ENCODE measurements around the gene PCDHGB1.

DNA sequence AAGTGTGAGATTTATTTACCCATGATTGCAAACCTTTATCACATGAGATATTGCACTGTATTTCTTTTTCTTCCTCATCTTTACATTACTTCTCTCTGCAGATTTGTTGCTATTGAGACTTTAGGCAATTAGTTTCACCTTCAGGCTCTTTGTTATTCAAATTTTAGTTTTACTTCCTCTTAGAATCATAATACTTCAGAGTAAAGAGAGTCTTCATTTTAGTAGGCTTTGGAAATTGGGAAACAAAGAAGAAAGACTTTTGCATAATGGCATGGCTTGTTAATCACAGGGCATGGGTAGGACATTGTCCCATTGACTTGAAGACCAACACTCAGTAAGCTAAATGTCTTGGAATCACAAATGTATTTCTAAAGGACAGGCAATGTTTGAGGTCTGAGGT is 12.8 kb downstream of the PCDHGB1 start:
- TF ChIP-seq, protein P1, sequence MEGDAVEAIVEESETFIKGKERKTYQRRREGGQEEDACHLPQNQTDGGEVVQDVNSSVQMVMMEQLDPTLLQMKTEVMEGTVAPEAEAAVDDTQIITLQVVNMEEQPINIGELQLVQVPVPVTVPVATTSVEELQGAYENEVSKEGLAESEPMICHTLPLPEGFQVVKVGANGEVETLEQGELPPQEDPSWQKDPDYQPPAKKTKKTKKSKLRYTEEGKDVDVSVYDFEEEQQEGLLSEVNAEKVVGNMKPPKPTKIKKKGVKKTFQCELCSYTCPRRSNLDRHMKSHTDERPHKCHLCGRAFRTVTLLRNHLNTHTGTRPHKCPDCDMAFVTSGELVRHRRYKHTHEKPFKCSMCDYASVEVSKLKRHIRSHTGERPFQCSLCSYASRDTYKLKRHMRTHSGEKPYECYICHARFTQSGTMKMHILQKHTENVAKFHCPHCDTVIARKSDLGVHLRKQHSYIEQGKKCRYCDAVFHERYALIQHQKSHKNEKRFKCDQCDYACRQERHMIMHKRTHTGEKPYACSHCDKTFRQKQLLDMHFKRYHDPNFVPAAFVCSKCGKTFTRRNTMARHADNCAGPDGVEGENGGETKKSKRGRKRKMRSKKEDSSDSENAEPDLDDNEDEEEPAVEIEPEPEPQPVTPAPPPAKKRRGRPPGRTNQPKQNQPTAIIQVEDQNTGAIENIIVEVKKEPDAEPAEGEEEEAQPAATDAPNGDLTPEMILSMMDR (IDR thresholded peaks at IDR 0.05), result no peak
- TF ChIP-seq POLR2AphosphoS5 (IDR thresholded peaks at IDR 0.05) (no peak), POLR2A (IDR thresholded peaks at IDR 0.05) (no peak)
